Loucy (cell line): ENCODE data around the gene CCNB1.
"Not testable (repeated sequence)": the region's sequence is repeated elsewhere in the genome, so short reads cannot be mapped to it uniquely, and the experiment has no call there.

ENCODE experiments used
- H2AFZ ChIP-seq: fragments of 200-600 bp; sonication (generic); 2 replicates; pipeline ENCODE4 v1.6.0; 2016; ENCODE audit warnings: antibody characterized with exemption, mild to moderate bottlenecking, low read length, moderate library complexity
- H3F3A ChIP-seq: fragments of 200-600 bp; 2 replicates; pipeline ENCODE4 v1.6.0; 2016; ENCODE audit warnings: antibody characterized with exemption, low read depth, mild to moderate bottlenecking
- H3K27me3 ChIP-seq: fragments of 200-600 bp; sonication (generic); 2 replicates; pipeline ENCODE4 v1.6.1; 2014; ENCODE audit warnings: low read length, mild to moderate bottlenecking; ENCODE audit not compliant: insufficient read depth, poor library complexity, severe bottlenecking
- H3K36me3 ChIP-seq: fragments of 200-600 bp; sonication (generic); 2 replicates; pipeline ENCODE4 v1.6.1; 2016; ENCODE audit warnings: low read length; ENCODE audit not compliant: insufficient read depth
- H3K4me1 ChIP-seq: fragments of 200-600 bp; sonication (generic); 2 replicates; pipeline ENCODE4 v1.5.1; 2014; ENCODE audit warnings: low read length, mild to moderate bottlenecking; ENCODE audit not compliant: insufficient read depth, poor library complexity, severe bottlenecking
- H3K4me2 ChIP-seq: fragments of 200-600 bp; sonication (generic); 2 replicates; pipeline ENCODE4 v1.6.0; 2014; ENCODE audit warnings: antibody characterized with exemption, low read length, low read depth, mild to moderate bottlenecking; ENCODE audit not compliant: poor library complexity, severe bottlenecking
- H3K4me3 ChIP-seq: fragments of 200-600 bp; sonication (generic); 2 replicates; pipeline ENCODE4 v1.5.1; 2014; ENCODE audit warnings: low read length, mild to moderate bottlenecking, mixed read lengths; ENCODE audit not compliant: poor library complexity, severe bottlenecking
- H3K79me2 ChIP-seq: fragments of 200-600 bp; sonication (generic); 2 replicates; pipeline ENCODE4 v1.6.1; 2014; ENCODE audit warnings: low read length; ENCODE audit not compliant: insufficient read depth
- H3K9ac ChIP-seq: fragments of 200-600 bp; sonication (generic); 2 replicates; pipeline ENCODE4 v1.6.0; 2014; ENCODE audit warnings: mild to moderate bottlenecking, low read depth, low read length, moderate library complexity; ENCODE audit not compliant: poor library complexity, severe bottlenecking
- H3K9me2 ChIP-seq: fragments of 200-600 bp; sonication (generic); replicated peaks from 2 replicates; pipeline ENCODE4 v1.6.1; 2016; ENCODE audit warnings: low read depth, low read length, mixed read lengths
- H3K9me3 ChIP-seq: fragments of 200-600 bp; sonication (generic); 2 replicates; pipeline ENCODE4 v1.6.1; 2014; ENCODE audit warnings: mild to moderate bottlenecking, antibody characterized with exemption, low read length, low read depth; ENCODE audit not compliant: insufficient read depth
- H4K20me1 ChIP-seq: fragments of 200-600 bp; sonication (generic); 2 replicates; pipeline ENCODE4 v1.6.0; 2014; ENCODE audit warnings: antibody characterized with exemption, low read length, mild to moderate bottlenecking; ENCODE audit not compliant: insufficient read depth, poor library complexity, severe bottlenecking
- CTCF ChIP-seq: fragments of 200-600 bp; sonication (generic); conservative IDR thresholded peaks from 2 replicates; pipeline ENCODE4 v1.5.1; 2014; ENCODE audit warnings: mild to moderate bottlenecking, antibody characterized with exemption, low read length
- EZH2phosphoT487 ChIP-seq: fragments of 200-600 bp; IDR thresholded peaks from 2 replicates; pipeline ENCODE4 v1.6.1; 2018; ENCODE audit warnings: antibody characterized with exemption, mild to moderate bottlenecking, moderate library complexity, borderline replicate concordance

The CCNB1 gene

GRCh38 chr5:69131304-69131703 is 35.6 kb upstream of the CCNB1 start:
- H3K9ac ChIP-seq: no peak overlapping the region
- no peaks in the 10 kb centered on the region for H3K9me3 ChIP-seq
- no peak overlapping the region for H3K4me2 ChIP-seq
- no peak overlapping the region for H3K4me3 ChIP-seq
- no peaks in the 10 kb centered on the region for H3K27me3 ChIP-seq
- TF ChIP-seq EZH2phosphoT487 (no peak), CTCF (no peak)
- H3F3A ChIP-seq: no peaks in the 10 kb centered on the region
- no peaks in the 10 kb centered on the region for H3K9me2 ChIP-seq
- H2AFZ ChIP-seq: no peak overlapping the region
- no peaks in the 10 kb centered on the region for H3K79me2 ChIP-seq
- H3K4me1 ChIP-seq: no peaks in the 10 kb centered on the region
- no peaks in the 10 kb centered on the region for H4K20me1 ChIP-seq
- peaks cover 15% of the 10 kb centered on the region; the same call in 1 of the 2 replicates for H3K36me3 ChIP-seq

DNA sequence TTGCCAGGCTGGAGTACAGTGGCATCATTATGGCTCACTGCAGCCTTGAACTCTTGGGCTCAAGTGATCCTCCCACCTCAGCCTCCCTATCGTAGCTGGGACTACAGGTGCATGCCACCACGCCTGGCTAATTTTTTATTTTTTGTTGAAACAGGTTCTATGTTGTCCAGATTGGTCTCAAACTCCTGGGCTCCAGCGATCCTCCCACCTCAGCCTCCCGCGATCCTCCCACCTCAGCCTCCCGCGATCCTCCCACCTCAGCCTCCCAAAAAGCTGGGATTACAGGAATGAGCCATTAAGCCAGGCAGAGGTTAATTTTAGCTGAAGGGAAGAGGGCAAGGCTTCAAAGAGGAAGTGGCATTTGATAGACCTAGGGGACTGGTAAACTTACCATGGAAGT is 32.8 kb upstream of the CCNB1 start:
- Histone ChIP-seq H3K27me3 (no peaks in the 10 kb centered on the region), H3K4me1 (no peaks in the 10 kb centered on the region), H3K36me3 (peaks cover 6% of the 10 kb centered on the region; the same call in 1 of the 2 replicates), H3K79me2 (no peaks in the 10 kb centered on the region), H2AFZ (no peak overlapping the region), H3K9me3 (no peaks in the 10 kb centered on the region), H3K4me2 (no peak overlapping the region), H3K4me3 (no peak overlapping the region), H3K9ac (no peak overlapping the region), H3K9me2 (no peaks in the 10 kb centered on the region), H4K20me1 (no peaks in the 10 kb centered on the region), H3F3A (no peaks in the 10 kb centered on the region)
- TF ChIP-seq CTCF: no peak
- no peak for TF ChIP-seq EZH2phosphoT487

DNA sequence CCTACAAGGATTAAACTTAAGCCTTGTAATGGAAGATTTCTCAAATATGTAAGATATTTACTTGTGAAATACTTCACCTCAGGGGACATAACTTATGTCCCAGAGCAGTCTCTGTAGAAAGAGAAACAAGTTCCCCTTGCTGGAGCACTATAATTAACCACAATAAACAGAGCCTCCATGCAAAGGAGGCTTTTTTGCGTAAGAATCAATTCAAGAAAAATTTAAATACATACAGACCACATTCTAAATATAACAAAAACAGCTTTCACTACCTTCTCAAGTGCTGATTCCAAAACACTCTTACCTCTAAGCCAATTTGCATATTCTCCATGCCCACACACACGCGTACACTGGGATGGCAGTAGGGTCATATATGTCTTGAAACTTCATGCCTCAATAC is 30.7 kb upstream of the CCNB1 start:
- TF ChIP-seq CTCF: no peak
- no peaks in the 10 kb centered on the region for H3K79me2 ChIP-seq
- H3K9me2 ChIP-seq: no peaks in the 10 kb centered on the region
- no peak overlapping the region for H3K9ac ChIP-seq
- H3K36me3 ChIP-seq: no peaks in the 10 kb centered on the region
- H3K4me3 ChIP-seq: no peak overlapping the region
- H3F3A ChIP-seq: no peaks in the 10 kb centered on the region
- H3K4me1 ChIP-seq: no peaks in the 10 kb centered on the region
- no peak overlapping the region for H3K4me2 ChIP-seq
- no peaks in the 10 kb centered on the region for H4K20me1 ChIP-seq
- H3K27me3 ChIP-seq: no peaks in the 10 kb centered on the region
- no peaks in the 10 kb centered on the region for H3K9me3 ChIP-seq
- H2AFZ ChIP-seq: no peak overlapping the region

- H3K9ac ChIP-seq, H3K9me2 ChIP-seq, H3K4me1 ChIP-seq, H3K9me3 ChIP-seq, H2AFZ ChIP-seq, H3K79me2 ChIP-seq, H3K4me2 ChIP-seq, H3K27me3 ChIP-seq, H3K4me3 ChIP-seq, H3K36me3 ChIP-seq, H4K20me1 ChIP-seq, H3F3A ChIP-seq: not testable (repeated sequence)
These were observed 29.7 kb upstream of the CCNB1 start for GRCh38 chr5:69137208-69137607.
